RWPE1 (cell line): ENCODE measurements around the gene LAMA4.

Experiments
- CTCF ChIA-PET: fragments of 350-600 bp; sonication (Branson Sonifier 250); formaldehyde crosslinking; extraction: SDS; loops from one replicate; lab custom pipeline; 2021; lab: Yijun Ruan, JAX
- POLR2A ChIA-PET: fragments of 400-600 bp; formaldehyde crosslinking; extraction: SDS; loops from one replicate; lab custom pipeline; 2020; ENCODE audit warnings: antibody characterized with exemption; ENCODE audit not compliant: low non-redundant PET; lab: Yijun Ruan, JAX
- DNase-seq: peaks from one replicate; pipeline ENCODE4 v3.0.0; 2012; ENCODE audit warnings: low spot score
- H3K27ac ChIP-seq: fragments of 450-650 bp; 2 replicates; pipeline ENCODE4 v1.5.1; 2017
- TF ChIP-seq, protein P1 (sequence below): fragments of 450-650 bp; conservative IDR thresholded peaks from 2 replicates; pipeline ENCODE4 v1.5.1; 2017; ENCODE audit warnings: low read depth, mild to moderate bottlenecking

LAMA4 gene

DNA sequence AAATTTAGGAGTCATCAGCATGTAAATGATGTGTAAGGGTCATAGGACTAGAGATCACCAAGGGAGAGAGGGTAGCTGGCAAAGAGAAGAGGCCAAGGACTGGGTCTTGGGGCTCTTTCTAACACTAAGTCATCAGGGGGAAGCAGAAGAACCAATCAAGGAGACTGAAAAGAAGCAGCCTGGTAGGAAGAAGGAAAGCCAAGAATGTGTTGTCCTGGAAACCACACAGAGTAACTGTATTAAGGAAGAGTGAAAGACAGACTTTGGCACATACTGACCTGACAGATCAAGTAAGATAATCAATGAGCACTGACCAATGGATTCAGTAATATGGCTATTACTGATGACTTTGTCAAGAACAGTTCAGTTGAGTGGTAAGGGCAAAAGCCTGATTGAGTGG, 42.3 kb upstream of the LAMA4 start:
- POLR2A ChIA-PET = no interaction called here
- CTCF ChIA-PET = interaction anchor here (0.5 to 0.6 kb wide), 3 partner anchors 88 to 1331 kb away, joined by 3 to 4 read pairs (median 3); no protein-coding TSS in a partner anchor
- no peak overlapping the region for H3K27ac ChIP-seq
- TF ChIP-seq, protein P1, sequence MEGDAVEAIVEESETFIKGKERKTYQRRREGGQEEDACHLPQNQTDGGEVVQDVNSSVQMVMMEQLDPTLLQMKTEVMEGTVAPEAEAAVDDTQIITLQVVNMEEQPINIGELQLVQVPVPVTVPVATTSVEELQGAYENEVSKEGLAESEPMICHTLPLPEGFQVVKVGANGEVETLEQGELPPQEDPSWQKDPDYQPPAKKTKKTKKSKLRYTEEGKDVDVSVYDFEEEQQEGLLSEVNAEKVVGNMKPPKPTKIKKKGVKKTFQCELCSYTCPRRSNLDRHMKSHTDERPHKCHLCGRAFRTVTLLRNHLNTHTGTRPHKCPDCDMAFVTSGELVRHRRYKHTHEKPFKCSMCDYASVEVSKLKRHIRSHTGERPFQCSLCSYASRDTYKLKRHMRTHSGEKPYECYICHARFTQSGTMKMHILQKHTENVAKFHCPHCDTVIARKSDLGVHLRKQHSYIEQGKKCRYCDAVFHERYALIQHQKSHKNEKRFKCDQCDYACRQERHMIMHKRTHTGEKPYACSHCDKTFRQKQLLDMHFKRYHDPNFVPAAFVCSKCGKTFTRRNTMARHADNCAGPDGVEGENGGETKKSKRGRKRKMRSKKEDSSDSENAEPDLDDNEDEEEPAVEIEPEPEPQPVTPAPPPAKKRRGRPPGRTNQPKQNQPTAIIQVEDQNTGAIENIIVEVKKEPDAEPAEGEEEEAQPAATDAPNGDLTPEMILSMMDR = no peak
- DNase-seq = no peak

DNA sequence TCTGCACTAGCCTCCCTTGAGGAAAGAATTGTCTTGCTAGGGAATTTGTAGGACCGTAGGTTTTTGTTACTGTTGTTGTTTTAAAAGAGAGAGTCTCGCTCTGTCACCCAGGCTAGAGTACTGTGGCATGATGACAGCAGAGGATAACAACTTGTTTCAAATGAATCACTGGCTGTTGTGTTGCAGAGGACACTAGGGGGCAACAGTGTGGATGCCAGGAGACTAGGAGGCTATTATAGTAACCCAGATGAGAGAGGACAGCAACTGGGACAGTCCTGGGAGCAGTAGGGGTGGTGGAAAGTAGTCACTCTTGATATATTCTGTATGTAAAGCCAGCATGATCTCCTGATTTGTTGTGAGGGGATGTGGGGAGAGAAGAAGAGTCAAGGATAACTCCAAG, 41.8 kb upstream of the LAMA4 start:
- POLR2A ChIA-PET = no interaction called here
- TF ChIP-seq, protein P1 = no peak
- CTCF ChIA-PET = interaction anchor here (0.6 kb wide), 1 partner anchor 697 kb away, joined by 3 read pairs; no protein-coding TSS in a partner anchor
- no peak overlapping the region for H3K27ac ChIP-seq
- peak; percentile 11 for DNase-seq

DNA sequence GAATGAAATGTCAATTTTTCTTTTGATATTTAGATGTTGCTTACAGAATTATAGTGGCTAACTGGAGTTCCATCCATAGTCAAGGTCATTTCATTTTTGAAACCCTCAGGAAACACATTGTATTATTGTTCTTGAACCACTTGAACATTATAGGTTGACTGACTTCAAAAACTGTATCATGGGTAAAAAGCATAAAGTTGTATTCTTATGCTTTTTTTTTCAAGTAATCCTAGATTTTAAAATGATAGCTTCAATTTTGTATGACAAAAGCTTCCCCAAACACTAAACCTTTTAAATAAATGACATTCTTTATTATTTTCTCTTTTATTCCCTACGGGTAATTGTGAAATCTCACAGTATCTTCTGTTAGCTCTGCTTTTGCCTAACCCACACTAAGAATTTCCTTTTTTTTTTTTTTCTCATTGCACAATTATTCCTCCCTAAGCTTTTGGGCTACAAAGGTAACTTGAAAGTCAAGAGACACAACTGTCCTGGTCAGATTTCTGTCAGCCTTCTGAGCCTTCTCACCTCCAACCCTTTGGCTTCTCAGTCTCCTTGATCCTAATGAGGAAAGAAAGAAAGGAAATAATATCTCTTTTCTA, 36.9 kb upstream of the LAMA4 start:
- POLR2A ChIA-PET = no interaction called here
- no peak for DNase-seq
- CTCF ChIA-PET = no interaction called here
- H3K27ac ChIP-seq = no peak overlapping the region
- TF ChIP-seq, protein P1 = no peak

DNA sequence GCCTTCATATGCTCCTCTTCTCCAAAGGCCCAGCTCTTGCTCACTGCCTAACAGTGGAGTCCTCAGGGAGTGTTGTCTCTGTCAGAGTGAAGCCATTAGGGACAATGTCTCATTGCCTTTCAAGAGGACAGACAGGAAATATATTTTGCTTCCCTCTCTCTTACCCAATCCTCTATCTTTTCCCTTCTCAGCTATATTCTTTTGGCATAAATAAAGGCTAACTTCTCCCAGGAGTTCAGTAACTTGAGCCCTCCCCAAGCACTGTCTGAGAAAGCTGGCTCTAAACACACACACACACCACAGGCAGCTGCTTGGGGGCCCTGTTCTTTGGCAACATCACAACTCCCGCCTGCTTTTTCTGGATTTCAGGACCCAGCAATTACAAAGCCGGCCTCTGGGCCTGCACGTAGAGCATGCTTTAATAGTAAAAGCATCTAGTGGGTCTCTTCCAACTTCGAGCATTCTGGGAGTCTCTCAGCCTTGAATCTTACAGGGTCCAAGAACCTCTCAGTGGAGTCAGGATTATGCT, 34.7 kb upstream of the LAMA4 start:
- no peak for DNase-seq
- H3K27ac ChIP-seq = no peak overlapping the region
- CTCF ChIA-PET = interaction anchor here (0.6 to 1.4 kb wide), 2 partner anchors 99 to 202 kb away, joined by 3 to 8 read pairs; partner anchors contain the start of genes FAM229B and TUBE1
- TF ChIP-seq, protein P1 = no peak
- POLR2A ChIA-PET = no interaction called here

DNA sequence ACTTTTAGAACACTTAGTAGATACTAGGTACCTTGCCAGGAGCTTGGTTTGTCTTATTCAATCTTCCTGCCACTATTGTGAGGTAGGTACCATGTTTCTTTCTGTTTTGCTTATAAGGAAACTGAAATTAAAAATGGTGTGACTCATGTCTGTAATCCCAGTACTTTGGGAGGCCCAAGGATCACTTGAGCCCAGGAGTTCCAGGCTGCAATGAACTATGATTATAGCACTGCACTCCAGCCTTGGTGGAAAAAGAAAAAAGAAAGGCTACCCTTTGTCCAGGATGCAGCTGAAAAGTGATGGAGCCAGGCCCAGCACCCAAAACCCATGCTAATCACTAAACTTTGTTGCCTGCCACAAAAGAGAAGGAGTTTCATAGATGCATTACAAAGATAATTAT, 34.1 kb upstream of the LAMA4 start:
- H3K27ac ChIP-seq = no peak overlapping the region
- TF ChIP-seq, protein P1 = no peak
- POLR2A ChIA-PET = no interaction called here
- no peak for DNase-seq
- CTCF ChIA-PET = interaction anchor here (0.6 to 1.4 kb wide), 2 partner anchors 98 to 202 kb away, joined by 3 to 8 read pairs; partner anchors contain the start of genes FAM229B and TUBE1

DNA sequence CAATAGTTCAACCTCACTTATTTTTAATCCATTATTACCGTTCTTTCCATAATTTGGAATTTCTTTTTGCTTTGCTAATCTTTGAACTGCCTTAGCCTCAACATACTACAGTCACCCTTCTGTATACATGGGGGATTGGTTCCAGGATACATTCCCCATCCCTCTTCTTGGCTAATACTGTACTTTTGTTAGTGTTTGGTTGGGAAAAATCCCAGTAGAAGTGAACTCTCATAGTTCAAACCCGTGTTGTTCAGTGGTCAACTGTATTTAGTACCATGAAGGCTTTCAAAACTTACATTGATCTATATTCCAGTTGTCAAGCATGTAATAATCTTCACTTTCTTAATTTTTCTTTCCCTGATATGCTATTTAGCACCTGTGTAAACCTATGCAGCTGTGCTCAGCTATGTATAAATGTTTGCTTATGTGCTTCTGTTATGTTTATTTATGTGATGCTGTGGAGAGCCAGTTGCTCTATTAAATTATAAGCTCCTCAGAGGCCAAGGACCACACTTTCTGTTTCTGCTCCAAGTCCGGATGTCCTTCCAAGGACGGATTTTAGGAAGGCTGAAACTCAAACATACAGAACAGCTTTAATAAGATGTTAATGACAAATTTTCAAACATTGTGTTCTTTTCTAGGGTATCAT, 33.3 kb upstream of the LAMA4 start:
- POLR2A ChIA-PET = no interaction called here
- TF ChIP-seq, protein P1 = no peak
- no peak overlapping the region for H3K27ac ChIP-seq
- DNase-seq = no peak
- CTCF ChIA-PET = no interaction called here
